ENCODE results near the gene PRKCB.

The PRKCB gene

GRCh38 chr16:24114876-24115275 lies 279.1 kb downstream of the PRKCB start:
- WGBS, 2 experiments (ENCODE audit: insufficient coverage in 2 of 2) = 88 to 92% methylated on average over 1 to 2 of the region's 2 CpGs
- Histone ChIP-seq H3K9me3 (ENCODE audit: control insufficient read depth, low read length) (no peaks in the 10 kb centered on the region), H3K27ac (ENCODE audit: low read depth, low read length, severe bottlenecking) (no peak overlapping the region)

GRCh38 chr16:24116046-24116776 lies 280.4 kb downstream of the PRKCB start:
- H3K36me3 ChIP-seq (ENCODE audit: control insufficient read depth, insufficient read depth, low read length) = no peaks in the 10 kb centered on the region
- WGBS, 2 experiments (ENCODE audit: insufficient coverage in 2 of 2) = 89% methylated on average over 4 to 7 of the region's 10 CpGs
- no peaks in the 10 kb centered on the region for H3K9me3 ChIP-seq (ENCODE audit: control insufficient read depth, low read length)
- no peak overlapping the region for H3K27ac ChIP-seq (ENCODE audit: low read depth, low read length, severe bottlenecking)
- H3K4me3 ChIP-seq (ENCODE audit: extremely low read depth, insufficient read depth, low read length, poor library complexity, severe bottlenecking) = no peak overlapping the region
- H3K4me1 ChIP-seq (ENCODE audit: control insufficient read depth, insufficient read depth, low read length, poor library complexity, severe bottlenecking) = peaks cover 6% of the 10 kb centered on the region

More at GRCh38 chr16:24114876-24115275, 279.1 kb downstream of the PRKCB start:
- Histone ChIP-seq H3K4me3 (ENCODE audit: extremely low read depth, insufficient read depth, low read length, poor library complexity, severe bottlenecking) (no peak overlapping the region), H3K36me3 (ENCODE audit: control insufficient read depth, insufficient read depth, low read length) (no peaks in the 10 kb centered on the region), H3K4me1 (ENCODE audit: control insufficient read depth, insufficient read depth, low read length, poor library complexity, severe bottlenecking) (peaks cover 6% of the 10 kb centered on the region)

GRCh38 chr16:24116989-24117388 lies 281.2 kb downstream of the PRKCB start:
- H3K9me3 ChIP-seq (ENCODE audit: control insufficient read depth, low read length) = no peaks in the 10 kb centered on the region
- H3K27ac ChIP-seq (ENCODE audit: low read depth, low read length, severe bottlenecking) = no peak overlapping the region
- H3K4me1 ChIP-seq (ENCODE audit: control insufficient read depth, insufficient read depth, low read length, poor library complexity, severe bottlenecking) = peaks cover 6% of the 10 kb centered on the region
- 84 to 86% methylated on average over 7 to 9 of the region's 9 CpGs for WGBS, 2 experiments (ENCODE audit: insufficient coverage in 2 of 2)
- H3K4me3 ChIP-seq (ENCODE audit: extremely low read depth, insufficient read depth, low read length, poor library complexity, severe bottlenecking) = no peak overlapping the region
- no peaks in the 10 kb centered on the region for H3K36me3 ChIP-seq (ENCODE audit: control insufficient read depth, insufficient read depth, low read length)

- Histone ChIP-seq H3K4me3 (ENCODE audit: extremely low read depth, insufficient read depth, low read length, poor library complexity, severe bottlenecking) (no peak overlapping the region), H3K4me1 (ENCODE audit: control insufficient read depth, insufficient read depth, low read length, poor library complexity, severe bottlenecking) (peaks cover 6% of the 10 kb centered on the region), H3K9me3 (ENCODE audit: control insufficient read depth, low read length) (no peaks in the 10 kb centered on the region), H3K36me3 (ENCODE audit: control insufficient read depth, insufficient read depth, low read length) (no peaks in the 10 kb centered on the region), H3K27ac (ENCODE audit: low read depth, low read length, severe bottlenecking) (no peak overlapping the region)
- 54 to 75% methylated on average over 5 to 8 of the region's 8 CpGs for WGBS, 2 experiments (ENCODE audit: insufficient coverage in 2 of 2)
Observed at GRCh38 chr16:24117680-24118079, 281.9 kb downstream of the PRKCB start.

- no peak overlapping the region for H3K4me3 ChIP-seq (ENCODE audit: extremely low read depth, insufficient read depth, low read length, poor library complexity, severe bottlenecking)
- no peaks in the 10 kb centered on the region for H3K36me3 ChIP-seq (ENCODE audit: control insufficient read depth, insufficient read depth, low read length)
- H3K4me1 ChIP-seq (ENCODE audit: control insufficient read depth, insufficient read depth, low read length, poor library complexity, severe bottlenecking) = peaks cover 6% of the 10 kb centered on the region
- 60 to 70% methylated on average over 4 of the region's 7 CpGs for WGBS, 2 experiments (ENCODE audit: insufficient coverage in 2 of 2)
- no peaks in the 10 kb centered on the region for H3K9me3 ChIP-seq (ENCODE audit: control insufficient read depth, low read length)
- no peak overlapping the region for H3K27ac ChIP-seq (ENCODE audit: low read depth, low read length, severe bottlenecking)
Observed at GRCh38 chr16:24118126-24118821, 282.5 kb downstream of the PRKCB start.

- no peak overlapping the region for H3K27ac ChIP-seq (ENCODE audit: low read depth, low read length, severe bottlenecking)
- no peaks in the 10 kb centered on the region for H3K36me3 ChIP-seq (ENCODE audit: control insufficient read depth, insufficient read depth, low read length)
- peaks cover 6% of the 10 kb centered on the region for H3K4me1 ChIP-seq (ENCODE audit: control insufficient read depth, insufficient read depth, low read length, poor library complexity, severe bottlenecking)
- H3K9me3 ChIP-seq (ENCODE audit: control insufficient read depth, low read length) = no peaks in the 10 kb centered on the region
- 90 to 100% methylated on average over 2 to 6 of the region's 6 CpGs for WGBS, 2 experiments (ENCODE audit: insufficient coverage in 2 of 2)
- H3K4me3 ChIP-seq (ENCODE audit: extremely low read depth, insufficient read depth, low read length, poor library complexity, severe bottlenecking) = no peak overlapping the region
Observed at GRCh38 chr16:24119807-24120206, 284.0 kb downstream of the PRKCB start.

GRCh38 chr16:24123275-24123674 lies 287.5 kb downstream of the PRKCB start:
- H3K27ac ChIP-seq (ENCODE audit: low read depth, low read length, severe bottlenecking) = no peak overlapping the region
- H3K4me3 ChIP-seq (ENCODE audit: extremely low read depth, insufficient read depth, low read length, poor library complexity, severe bottlenecking) = no peak overlapping the region
- WGBS, 2 experiments (ENCODE audit: insufficient coverage in 2 of 2) = 86% methylated on average over 1 of the region's 1 CpG; no CpG with 5 or more reads in 1 of the 2 experiments
- H3K36me3 ChIP-seq (ENCODE audit: control insufficient read depth, insufficient read depth, low read length) = no peaks in the 10 kb centered on the region
- no peaks in the 10 kb centered on the region for H3K9me3 ChIP-seq (ENCODE audit: control insufficient read depth, low read length)
- no peaks in the 10 kb centered on the region for H3K4me1 ChIP-seq (ENCODE audit: control insufficient read depth, insufficient read depth, low read length, poor library complexity, severe bottlenecking)

- 87 to 96% methylated on average over 6 of the region's 7 CpGs for WGBS, 2 experiments (ENCODE audit: insufficient coverage in 2 of 2)
- Histone ChIP-seq H3K4me3 (ENCODE audit: extremely low read depth, insufficient read depth, low read length, poor library complexity, severe bottlenecking) (no peak overlapping the region), H3K4me1 (ENCODE audit: control insufficient read depth, insufficient read depth, low read length, poor library complexity, severe bottlenecking) (no peaks in the 10 kb centered on the region), H3K36me3 (ENCODE audit: control insufficient read depth, insufficient read depth, low read length) (no peaks in the 10 kb centered on the region), H3K27ac (ENCODE audit: low read depth, low read length, severe bottlenecking) (no peak overlapping the region), H3K9me3 (ENCODE audit: control insufficient read depth, low read length) (no peaks in the 10 kb centered on the region)
Observed at GRCh38 chr16:24124291-24124690, 288.5 kb downstream of the PRKCB start.

- H3K9me3 ChIP-seq (ENCODE audit: control insufficient read depth, low read length) = no peaks in the 10 kb centered on the region
- no peaks in the 10 kb centered on the region for H3K4me1 ChIP-seq (ENCODE audit: control insufficient read depth, insufficient read depth, low read length, poor library complexity, severe bottlenecking)
- H3K4me3 ChIP-seq (ENCODE audit: extremely low read depth, insufficient read depth, low read length, poor library complexity, severe bottlenecking) = no peak overlapping the region
- no peaks in the 10 kb centered on the region for H3K36me3 ChIP-seq (ENCODE audit: control insufficient read depth, insufficient read depth, low read length)
- WGBS, 2 experiments (ENCODE audit: insufficient coverage in 2 of 2) = 42 to 43% methylated on average over 3 of the region's 3 CpGs
- peak overlapping the region; percentile 10 for H3K27ac ChIP-seq (ENCODE audit: low read depth, low read length, severe bottlenecking)
Observed at GRCh38 chr16:24125214-24125613, 289.4 kb downstream of the PRKCB start.

GRCh38 chr16:24129412-24129918 lies 293.7 kb downstream of the PRKCB start:
- Histone ChIP-seq H3K36me3 (ENCODE audit: control insufficient read depth, insufficient read depth, low read length) (no peaks in the 10 kb centered on the region), H3K27ac (ENCODE audit: low read depth, low read length, severe bottlenecking) (no peak overlapping the region), H3K4me3 (ENCODE audit: extremely low read depth, insufficient read depth, low read length, poor library complexity, severe bottlenecking) (no peak overlapping the region), H3K4me1 (ENCODE audit: control insufficient read depth, insufficient read depth, low read length, poor library complexity, severe bottlenecking) (no peaks in the 10 kb centered on the region), H3K9me3 (ENCODE audit: control insufficient read depth, low read length) (no peaks in the 10 kb centered on the region)
- 71 to 92% methylated on average over 1 to 2 of the region's 4 CpGs for WGBS, 2 experiments (ENCODE audit: insufficient coverage in 2 of 2)

All from mesodermal cell (in vitro differentiated cells).